GM12878 (cell line): ENCODE measurements around the gene TRAPPC2. TPM values are rescaled to one million over a fixed set of nuclear protein-coding genes. Genes with fewer than 3 reads are reported as not detected.

Source experiments
- ATAC-seq: fragments of 200-7000 bp; cut with Tn5 transposase; 3 replicates; pipeline ENCODE4 v1.9.1; 2020; ENCODE audit warnings: mild to moderate bottlenecking, moderate library complexity
- BruUV-seq: library from RNA; stranded (reverse); fragments of 400-500 nt; replicated peaks from 2 replicates; lab custom pipeline; 2021; lab: Mats Ljungman, UMichigan
- CTCF ChIA-PET: fragments of 300-600 bp; sonication (Branson Sonifier 250); formaldehyde crosslinking; extraction: SDS; loops from one replicate; lab custom pipeline; 2021; ENCODE audit warnings: inconsistent platforms; lab: Yijun Ruan, JAX
- POLR2A ChIA-PET: fragments of 350-600 bp; formaldehyde crosslinking; extraction: SDS; loops from one replicate; lab custom pipeline; 2021; ENCODE audit warnings: inconsistent platforms; lab: Charles Lee
- RAD21 ChIA-PET: fragments of 300-600 bp; sonication (Branson Sonifier 250); formaldehyde crosslinking; loops from one replicate; lab custom pipeline; 2023; ENCODE audit warnings: antibody characterized with exemption; ENCODE audit not compliant: unreplicated experiment; lab: Charles Lee
- SMC1A ChIA-PET: fragments of 300-600 bp; sonication (Branson Sonifier 250); formaldehyde crosslinking; loops from one replicate; lab custom pipeline; 2023; ENCODE audit not compliant: unreplicated experiment, uncharacterized antibody; lab: Charles Lee
- DNase-seq: peaks from one replicate; pipeline ENCODE4 v3.0.0-alpha.2; 2011; ENCODE audit warnings: low read depth, low spot score
- FAIRE-seq: peaks from 3 replicates; lab custom pipeline; 2011; peaks lifted over from hg19 to GRCh38; lab: Jason Lieb, UNC
- H2AFZ ChIP-seq: 2 replicates; pipeline ENCODE4 v1.6.0; 2011; ENCODE audit warnings: low read depth, low read length, control low read depth; ENCODE audit not compliant: control insufficient read depth
- H3K27ac ChIP-seq: 2 replicates; pipeline ENCODE4 v1.5.1; 2011; ENCODE audit warnings: control low read depth; ENCODE audit not compliant: control insufficient read depth, insufficient read depth
- H3K27me3 ChIP-seq, 2 experiments: replicated peaks in 1 of 2; 2 replicates each; pipeline versions ENCODE4 v1.6.0 to v1.6.1; 2011; ENCODE audit warnings: low read length in 1 of 2; ENCODE audit not compliant: control insufficient read depth in 2 of 2, insufficient read depth in 2 of 2
- H3K36me3 ChIP-seq, 2 experiments: 2 replicates each; pipeline ENCODE4 v1.5.1; 2011; ENCODE audit warnings: low read length in 1 of 2; ENCODE audit not compliant: control insufficient read depth in 2 of 2, insufficient read depth in 2 of 2
- H3K4me1 ChIP-seq: 2 replicates; pipeline ENCODE4 v1.6.1; 2011; ENCODE audit warnings: mild to moderate bottlenecking, low read length, moderate library complexity, mixed read lengths; ENCODE audit not compliant: control insufficient read depth, insufficient read depth
- H3K4me2 ChIP-seq: 2 replicates; pipeline ENCODE4 v1.6.0; 2011; ENCODE audit warnings: control low read depth; ENCODE audit not compliant: control insufficient read depth, insufficient read depth
- H3K4me3 ChIP-seq: fragments of 200-600 bp; sonication (generic); 2 replicates; pipeline ENCODE4 v1.5.1; 2016
- H3K79me2 ChIP-seq: 2 replicates; pipeline ENCODE4 v1.6.0; 2011; ENCODE audit warnings: low read length; ENCODE audit not compliant: control insufficient read depth, insufficient read depth
- H3K9ac ChIP-seq: 2 replicates; pipeline ENCODE4 v1.8.0; 2011; ENCODE audit warnings: low read length, control low read depth, mixed read lengths; ENCODE audit not compliant: control insufficient read depth, insufficient read depth
- H3K9me3 ChIP-seq: replicated peaks from 3 replicates; pipeline ENCODE4 v1.5.1; 2011; ENCODE audit warnings: mild to moderate bottlenecking, low read length; ENCODE audit not compliant: control insufficient read depth, insufficient read depth
- H4K20me1 ChIP-seq: 2 replicates; pipeline ENCODE4 v1.6.0; 2011; ENCODE audit not compliant: control insufficient read depth, insufficient read depth
- BHLHE40 ChIP-seq, 2 experiments: fragments of 450-650 bp in 1 of 2; IDR thresholded peaks; 2 replicates each; pipeline ENCODE4 v1.6.1; 2011 to 2017; ENCODE audit warnings: low read depth in 2 of 2, borderline replicate concordance in 1 of 2, improper control_type of control experiment in 1 of 2, low read length in 1 of 2, mild to moderate bottlenecking in 1 of 2
- FOXK2 ChIP-seq: fragments of 450-650 bp; IDR thresholded peaks from 2 replicates; pipeline ENCODE4 v1.6.1; 2017; ENCODE audit warnings: mild to moderate bottlenecking, moderate library complexity
- HCFC1 ChIP-seq: fragments of 150-350 bp; IDR thresholded peaks from 2 replicates; pipeline ENCODE4 v1.6.1; 2014; ENCODE audit warnings: low read length
- IKZF1 ChIP-seq: fragments of 450-650 bp; conservative IDR thresholded peaks from 2 replicates; pipeline ENCODE4 v1.6.1; 2017; ENCODE audit warnings: antibody characterized with exemption, mild to moderate bottlenecking
- NFXL1 ChIP-seq: fragments of 450-650 bp; IDR thresholded peaks from 2 replicates; pipeline ENCODE4 v1.6.1; 2017; ENCODE audit warnings: antibody characterized with exemption, mild to moderate bottlenecking, borderline replicate concordance
- PAX5 ChIP-seq: IDR thresholded peaks from 2 replicates; pipeline ENCODE4 v1.6.1; 2011; ENCODE audit warnings: low read depth, low read length, borderline replicate concordance
- RBBP5 ChIP-seq: fragments of 200-600 bp; sonication (generic); conservative IDR thresholded peaks from 2 replicates; pipeline ENCODE4 v1.6.1; 2016
- RUNX3 ChIP-seq: IDR thresholded peaks from 2 replicates; pipeline ENCODE4 v1.6.1; 2012; ENCODE audit warnings: low read length, inconsistent platforms
- SIN3A ChIP-seq: IDR thresholded peaks from 2 replicates; pipeline ENCODE4 v1.6.1; 2012; ENCODE audit warnings: low read depth, low read length, improper control_type of control experiment
- SMAD5 ChIP-seq: IDR thresholded peaks from 2 replicates; pipeline ENCODE4 v1.6.1; 2016; ENCODE audit warnings: antibody characterized with exemption, low read depth
- SP1 ChIP-seq: IDR thresholded peaks from one replicate; pipeline ENCODE4 v1.6.1; 2011; ENCODE audit warnings: low read depth, low read length
- TARDBP ChIP-seq: IDR thresholded peaks from 2 replicates; pipeline ENCODE4 v1.6.1; 2016; ENCODE audit warnings: borderline replicate concordance
- TCF3 ChIP-seq: IDR thresholded peaks from 2 replicates; pipeline ENCODE4 v1.6.1; 2012; ENCODE audit warnings: low read depth, mild to moderate bottlenecking, low read length, borderline replicate concordance; ENCODE audit not compliant: insufficient read depth
- ZNF217 ChIP-seq: fragments of 450-650 bp; IDR thresholded peaks from 2 replicates; pipeline ENCODE4 v1.6.1; 2017; ENCODE audit warnings: antibody characterized with exemption, mild to moderate bottlenecking
- WGBS: methylation state at CpG from one replicate; pipeline ENCODE4 v1.1.6; 2016; ENCODE audit warnings: low lambda C conversion rate; ENCODE audit not compliant: insufficient replicate concordance, insufficient coverage; ENCODE audit errors: missing lambda C conversion rate; 5-methylcytosine and 5-hydroxymethylcytosine counted together
- in situ Hi-C: fragments of 300-500 bp; cut with MboI; formaldehyde crosslinking; loops from 9 replicates; pipeline ENCODE4 v1.14.3; 2018; ENCODE audit warnings: mixed read lengths
- intact Hi-C: fragments of 100-400 bp; cut with micrococcal nuclease; formaldehyde crosslinking; loops from one replicate; pipeline ENCODE4 v1.14.2; 2022; ENCODE audit not compliant: unreplicated experiment
- polyA plus RNA-seq, 11 experiments: library from polyadenylated mRNA; depleted of rRNA in 4 of 11; unstranded in 6 of 11; stranded (reverse) in 5 of 11; fragments of >200 nt; fragmentation: Nextera tagmentation in 4 of 11; fragmentation: Illumina TruSeq in 1 of 11; extraction: Ambion mirVana in 4 of 11; extraction: Trizol in 1 of 11; gene quantifications; 1 replicate in 1 of 11; 2 replicates in 10 of 11; pipeline versions ENCODE4 v1.2.1 to v1.2.3, GENCODE V29; 2011 to 2016; ENCODE audit warnings: inconsistent platforms in 2 of 11, missing spikeins in 2 of 11, low read depth in 1 of 11
- total RNA-seq, 4 experiments: library from RNA; depleted of rRNA in 3 of 4; stranded (reverse); fragments of >200 nt in 3 of 4; fragmentation: Illumina TruSeq in 1 of 4; extraction: Trizol in 1 of 4; gene quantifications; 2 replicates each; pipeline versions ENCODE4 v1.2.1 to v1.2.3, GENCODE V29; 2013 to 2021
- TF ChIP-seq, protein P1 (sequence below): fragments of 450-650 bp; conservative IDR thresholded peaks from 2 replicates; pipeline ENCODE4 v1.6.1; 2017; ENCODE audit warnings: mild to moderate bottlenecking, moderate library complexity
- TF ChIP-seq, protein P2 (sequence below): fragments of 450-650 bp; IDR thresholded peaks from 2 replicates; pipeline ENCODE4 v1.6.1; 2017; ENCODE audit warnings: mild to moderate bottlenecking, moderate library complexity

TRAPPC2 gene
- total and polyA plus RNA-seq, 10 of the 15 experiments (the other 5 are each of a cell fraction or from before 2014, with no cell fraction given), result 12.4 to 28.4 (median 21.3) TPM

DNA sequence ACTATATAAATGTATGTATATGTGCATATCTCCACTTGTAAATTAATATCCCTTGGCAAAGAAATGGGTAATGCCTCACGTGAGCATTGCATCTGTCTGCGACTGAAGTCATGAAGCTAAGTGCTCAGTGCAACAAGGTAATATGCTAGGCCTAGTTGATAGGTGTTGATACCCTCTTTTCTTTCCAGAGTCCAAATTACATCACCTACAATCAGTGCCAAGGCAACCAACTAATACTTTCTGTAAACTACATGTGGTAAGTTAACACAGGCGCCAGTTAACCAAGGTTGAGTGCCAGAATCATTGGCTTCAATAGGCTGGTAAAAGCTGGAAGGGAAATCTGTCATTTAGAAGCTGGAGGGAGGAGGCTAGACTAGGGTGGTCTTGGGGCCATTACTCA lies 41.4 kb upstream of the TRAPPC2 start:
- H3K4me1 ChIP-seq, result no peaks in the 10 kb centered on the region
- H3K4me2 ChIP-seq, result no peak overlapping the region
- FAIRE-seq (no peak), DNase-seq (no peak), ATAC-seq (no peak)
- POLR2A ChIA-PET, result no interaction called here
- 86% methylated on average over 3 of the region's 3 CpGs for WGBS
- H3K36me3 ChIP-seq, result peaks cover 2 to 7% of the 10 kb centered on the region in 2 experiments; a peak in 3 of 4 replicates
- H3K9ac ChIP-seq, result no peak overlapping the region
- no peaks in the 10 kb centered on the region for H4K20me1 ChIP-seq
- intact Hi-C loops, result no loop called here
- CTCF ChIA-PET, result interaction anchor here (0.8 to 1.2 kb wide), 4 partner anchors 25 to 829 kb away, joined by 3 to 5 read pairs (median 3); no protein-coding TSS in a partner anchor
- no peaks in the 10 kb centered on the region for H3K27me3 ChIP-seq
- SMC1A ChIA-PET, result interaction anchor here (1.0 to 2.0 kb wide), 6 partner anchors 14 to 77 kb away, joined by 3 to 10 read pairs (median 4); no protein-coding TSS in a partner anchor
- H3K27ac ChIP-seq, result no peak overlapping the region
- in situ Hi-C loops, result no loop called here
- H3K9me3 ChIP-seq, result no peaks in the 10 kb centered on the region
- no peak overlapping the region for H3K4me3 ChIP-seq
- no peaks in the 10 kb centered on the region for H3K79me2 ChIP-seq
- BruUV-seq, result no TSS peak
- no peak overlapping the region for H2AFZ ChIP-seq
- RAD21 ChIA-PET, result no interaction called here
- TF ChIP-seq PAX5 (no peak), IKZF1 (no peak), HCFC1 (no peak), FOXK2 (no peak), ZNF217 (no peak), BHLHE40 (IDR thresholded peaks at IDR 0.05; ENCODE audit: borderline replicate concordance in 1 of 2, low read depth in 2 of 2, low read length in 1 of 2) (no peak), SP1 (no peak), SMAD5 (no peak), RUNX3 (no peak), SIN3A (no peak), TARDBP (no peak), RBBP5 (no peak), TCF3 (no peak), NFXL1 (no peak)
- TF ChIP-seq, protein P1, sequence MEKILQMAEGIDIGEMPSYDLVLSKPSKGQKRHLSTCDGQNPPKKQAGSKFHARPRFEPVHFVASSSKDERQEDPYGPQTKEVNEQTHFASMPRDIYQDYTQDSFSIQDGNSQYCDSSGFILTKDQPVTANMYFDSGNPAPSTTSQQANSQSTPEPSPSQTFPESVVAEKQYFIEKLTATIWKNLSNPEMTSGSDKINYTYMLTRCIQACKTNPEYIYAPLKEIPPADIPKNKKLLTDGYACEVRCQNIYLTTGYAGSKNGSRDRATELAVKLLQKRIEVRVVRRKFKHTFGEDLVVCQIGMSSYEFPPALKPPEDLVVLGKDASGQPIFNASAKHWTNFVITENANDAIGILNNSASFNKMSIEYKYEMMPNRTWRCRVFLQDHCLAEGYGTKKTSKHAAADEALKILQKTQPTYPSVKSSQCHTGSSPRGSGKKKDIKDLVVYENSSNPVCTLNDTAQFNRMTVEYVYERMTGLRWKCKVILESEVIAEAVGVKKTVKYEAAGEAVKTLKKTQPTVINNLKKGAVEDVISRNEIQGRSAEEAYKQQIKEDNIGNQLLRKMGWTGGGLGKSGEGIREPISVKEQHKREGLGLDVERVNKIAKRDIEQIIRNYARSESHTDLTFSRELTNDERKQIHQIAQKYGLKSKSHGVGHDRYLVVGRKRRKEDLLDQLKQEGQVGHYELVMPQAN, result no peak
- TF ChIP-seq, protein P2, sequence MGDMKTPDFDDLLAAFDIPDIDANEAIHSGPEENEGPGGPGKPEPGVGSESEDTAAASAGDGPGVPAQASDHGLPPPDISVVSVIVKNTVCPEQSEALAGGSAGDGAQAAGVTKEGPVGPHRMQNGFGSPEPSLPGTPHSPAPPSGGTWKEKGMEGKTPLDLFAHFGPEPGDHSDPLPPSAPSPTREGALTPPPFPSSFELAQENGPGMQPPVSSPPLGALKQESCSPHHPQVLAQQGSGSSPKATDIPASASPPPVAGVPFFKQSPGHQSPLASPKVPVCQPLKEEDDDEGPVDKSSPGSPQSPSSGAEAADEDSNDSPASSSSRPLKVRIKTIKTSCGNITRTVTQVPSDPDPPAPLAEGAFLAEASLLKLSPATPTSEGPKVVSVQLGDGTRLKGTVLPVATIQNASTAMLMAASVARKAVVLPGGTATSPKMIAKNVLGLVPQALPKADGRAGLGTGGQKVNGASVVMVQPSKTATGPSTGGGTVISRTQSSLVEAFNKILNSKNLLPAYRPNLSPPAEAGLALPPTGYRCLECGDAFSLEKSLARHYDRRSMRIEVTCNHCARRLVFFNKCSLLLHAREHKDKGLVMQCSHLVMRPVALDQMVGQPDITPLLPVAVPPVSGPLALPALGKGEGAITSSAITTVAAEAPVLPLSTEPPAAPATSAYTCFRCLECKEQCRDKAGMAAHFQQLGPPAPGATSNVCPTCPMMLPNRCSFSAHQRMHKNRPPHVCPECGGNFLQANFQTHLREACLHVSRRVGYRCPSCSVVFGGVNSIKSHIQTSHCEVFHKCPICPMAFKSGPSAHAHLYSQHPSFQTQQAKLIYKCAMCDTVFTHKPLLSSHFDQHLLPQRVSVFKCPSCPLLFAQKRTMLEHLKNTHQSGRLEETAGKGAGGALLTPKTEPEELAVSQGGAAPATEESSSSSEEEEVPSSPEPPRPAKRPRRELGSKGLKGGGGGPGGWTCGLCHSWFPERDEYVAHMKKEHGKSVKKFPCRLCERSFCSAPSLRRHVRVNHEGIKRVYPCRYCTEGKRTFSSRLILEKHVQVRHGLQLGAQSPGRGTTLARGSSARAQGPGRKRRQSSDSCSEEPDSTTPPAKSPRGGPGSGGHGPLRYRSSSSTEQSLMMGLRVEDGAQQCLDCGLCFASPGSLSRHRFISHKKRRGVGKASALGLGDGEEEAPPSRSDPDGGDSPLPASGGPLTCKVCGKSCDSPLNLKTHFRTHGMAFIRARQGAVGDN, result no peak
